ENCODE measurements around the gene DUS1L.

The DUS1L gene

GRCh38 chr17:82049521-82049971, 16.1 kb downstream of the DUS1L start:
- Histone ChIP-seq H3K27me3 (ENCODE audit: low read depth, low read length) (no peaks in the 10 kb centered on the region), H3K4me2 (ENCODE audit: low read length) (no peak overlapping the region), H3K36me3 (replicated peaks; ENCODE audit: low read depth, low read length) (no peaks in the 10 kb centered on the region), H3K4me3 (ENCODE audit: low read length) (no peak overlapping the region), H3K27ac (ENCODE audit: low read length) (no peak overlapping the region), H2AFZ (ENCODE audit: low read depth, low read length) (no peak overlapping the region), H3K79me2 (ENCODE audit: low read length) (peaks cover 18% of the 10 kb centered on the region), H3K9ac (ENCODE audit: low read length) (no peak overlapping the region), H3K4me1 (ENCODE audit: low read length) (peaks cover 13% of the 10 kb centered on the region), H4K20me1 (ENCODE audit: insufficient read depth, low read length) (peaks cover 7% of the 10 kb centered on the region; the same call in 1 of the 2 replicates), H3K9me3 (ENCODE audit: insufficient read depth, low read length) (no peaks in the 10 kb centered on the region)
- no peak for TF ChIP-seq EZH2phosphoT487 (IDR thresholded peaks at IDR 0.05; ENCODE audit: low read depth)
- no peak for TF ChIP-seq CTCF (IDR thresholded peaks at IDR 0.05; ENCODE audit: low read depth, low read length)

DNA sequence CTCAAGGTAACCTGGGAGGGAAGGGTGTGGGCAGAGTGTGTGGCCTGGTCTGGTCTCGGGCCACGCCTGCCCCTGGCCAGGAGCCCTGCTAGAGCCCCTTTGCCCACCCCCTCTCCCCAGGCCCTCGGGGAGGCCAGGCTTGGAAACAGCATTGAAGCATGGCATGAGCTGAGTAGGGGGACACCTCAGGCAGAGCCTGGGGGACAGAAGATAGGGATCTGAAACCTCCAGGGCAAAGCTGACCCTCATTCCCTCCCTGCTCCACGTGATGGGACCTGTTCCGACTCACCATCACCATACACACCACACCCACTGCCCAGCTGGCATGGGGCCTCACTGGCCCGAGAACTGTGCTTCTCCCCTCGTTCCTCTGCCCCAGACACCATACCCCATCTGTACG, 16.5 kb downstream of the DUS1L start:
- no peaks in the 10 kb centered on the region for H3K27me3 ChIP-seq (ENCODE audit: low read depth, low read length)
- no peak overlapping the region for H3K9ac ChIP-seq (ENCODE audit: low read length)
- H3K4me3 ChIP-seq (ENCODE audit: low read length): no peak overlapping the region
- H3K4me1 ChIP-seq (ENCODE audit: low read length): peaks cover 13% of the 10 kb centered on the region
- TF ChIP-seq CTCF (IDR thresholded peaks at IDR 0.05; ENCODE audit: low read depth, low read length) (no peak), EZH2phosphoT487 (IDR thresholded peaks at IDR 0.05; ENCODE audit: low read depth) (no peak)
- peaks cover 18% of the 10 kb centered on the region for H3K79me2 ChIP-seq (ENCODE audit: low read length)
- no peaks in the 10 kb centered on the region for H3K9me3 ChIP-seq (ENCODE audit: insufficient read depth, low read length)
- H3K27ac ChIP-seq (ENCODE audit: low read length): no peak overlapping the region
- H3K36me3 ChIP-seq (replicated peaks; ENCODE audit: low read depth, low read length): no peaks in the 10 kb centered on the region
- peaks cover 7% of the 10 kb centered on the region; the same call in 1 of the 2 replicates for H4K20me1 ChIP-seq (ENCODE audit: insufficient read depth, low read length)
- no peak overlapping the region for H3K4me2 ChIP-seq (ENCODE audit: low read length)
- no peak overlapping the region for H2AFZ ChIP-seq (ENCODE audit: low read depth, low read length)

- Histone ChIP-seq H3K9ac (ENCODE audit: low read length) (no peak overlapping the region), H3K36me3 (replicated peaks; ENCODE audit: low read depth, low read length) (no peaks in the 10 kb centered on the region)
- no peak for TF ChIP-seq CTCF (IDR thresholded peaks at IDR 0.05; ENCODE audit: low read depth, low read length)
- TF ChIP-seq EZH2phosphoT487 (IDR thresholded peaks at IDR 0.05; ENCODE audit: low read depth): no peak
Observed at GRCh38 chr17:82048571-82048971, 17.0 kb downstream of the DUS1L start.

DNA sequence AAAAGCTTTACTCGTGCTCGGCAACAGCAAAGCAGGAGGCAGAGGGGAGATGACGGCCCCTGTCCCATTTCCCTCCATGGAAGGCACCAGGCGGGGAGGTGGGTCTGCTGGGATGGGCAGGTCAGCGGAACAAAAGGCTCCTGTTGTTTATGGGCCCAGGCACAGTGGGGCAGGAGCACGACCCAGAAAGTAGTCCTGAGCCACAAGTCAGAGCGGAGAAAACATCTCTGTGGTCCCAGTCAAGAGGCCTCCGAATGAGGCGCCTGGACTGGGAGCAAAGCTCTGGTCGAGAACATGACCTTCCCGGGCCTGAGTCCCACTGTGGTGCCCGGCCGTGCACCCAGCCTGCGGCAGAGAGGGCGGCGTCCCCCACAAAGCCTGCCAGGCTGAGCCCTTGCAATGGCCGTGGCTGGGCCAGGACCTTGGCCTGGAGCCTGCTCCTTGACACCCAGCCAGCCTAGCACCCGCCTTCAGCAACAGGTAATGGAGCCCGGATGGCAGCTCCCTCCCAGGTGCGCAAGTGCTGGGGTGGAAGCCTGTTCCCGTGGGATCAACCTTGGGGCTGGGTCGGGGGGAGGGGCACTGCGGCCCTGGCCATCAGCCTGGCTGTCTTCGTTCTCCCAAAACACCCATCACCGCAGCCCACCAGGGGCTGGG, 17.6 kb downstream of the DUS1L start:
- Histone ChIP-seq H3K36me3 (replicated peaks; ENCODE audit: low read depth, low read length) (no peaks in the 10 kb centered on the region), H3K4me1 (ENCODE audit: low read length) (peaks cover 12% of the 10 kb centered on the region), H4K20me1 (ENCODE audit: insufficient read depth, low read length) (peaks cover 7% of the 10 kb centered on the region; the same call in 1 of the 2 replicates), H3K4me3 (ENCODE audit: low read length) (no peak overlapping the region), H3K27ac (ENCODE audit: low read length) (no peak overlapping the region), H3K27me3 (ENCODE audit: low read depth, low read length) (no peaks in the 10 kb centered on the region), H3K79me2 (ENCODE audit: low read length) (peaks cover 14% of the 10 kb centered on the region), H3K9me3 (ENCODE audit: insufficient read depth, low read length) (no peaks in the 10 kb centered on the region), H3K4me2 (ENCODE audit: low read length) (no peak overlapping the region), H2AFZ (ENCODE audit: low read depth, low read length) (no peak overlapping the region), H3K9ac (ENCODE audit: low read length) (no peak overlapping the region)
- TF ChIP-seq CTCF (IDR thresholded peaks at IDR 0.05; ENCODE audit: low read depth, low read length) (no peak), EZH2phosphoT487 (IDR thresholded peaks at IDR 0.05; ENCODE audit: low read depth) (no peak)

More at GRCh38 chr17:82048571-82048971, 17.0 kb downstream of the DUS1L start:
- Histone ChIP-seq H4K20me1 (ENCODE audit: insufficient read depth, low read length) (peaks cover 7% of the 10 kb centered on the region; the same call in 1 of the 2 replicates), H2AFZ (ENCODE audit: low read depth, low read length) (no peak overlapping the region), H3K4me1 (ENCODE audit: low read length) (peaks cover 13% of the 10 kb centered on the region), H3K4me3 (ENCODE audit: low read length) (no peak overlapping the region), H3K4me2 (ENCODE audit: low read length) (no peak overlapping the region), H3K27ac (ENCODE audit: low read length) (no peak overlapping the region), H3K9me3 (ENCODE audit: insufficient read depth, low read length) (no peaks in the 10 kb centered on the region), H3K79me2 (ENCODE audit: low read length) (peaks cover 18% of the 10 kb centered on the region), H3K27me3 (ENCODE audit: low read depth, low read length) (no peaks in the 10 kb centered on the region)
